H1 (cell line): ENCODE data around the gene CPE. TPM values are rescaled to one million over a fixed set of nuclear protein-coding genes. Genes with fewer than 3 reads are reported as not detected.

Source experiments
- CTCF ChIA-PET: fragments of 300-600 bp; sonication (Branson Sonifier 250); formaldehyde crosslinking; loops from one replicate; lab custom pipeline; 2021; ENCODE audit not compliant: partially characterized antibody; lab: Charles Lee
- POLR2A ChIA-PET: fragments of 300-600 bp; sonication (Branson Sonifier 250); formaldehyde crosslinking; loops from one replicate; lab custom pipeline; 2021; ENCODE audit warnings: inconsistent platforms; ENCODE audit not compliant: partially characterized antibody; lab: Charles Lee
- DNase-seq, 2 experiments: peaks; one replicate each; pipeline versions ENCODE4 v3.0.0 to v3.0.0-alpha.2; 2010 to 2022; ENCODE audit warnings: low spot score in 2 of 2, low read depth in 1 of 2, mixed read lengths in 1 of 2
- FAIRE-seq: peaks from 2 replicates; lab custom pipeline; 2011; peaks lifted over from hg19 to GRCh38; lab: Jason Lieb, UNC
- H2AFZ ChIP-seq: 2 replicates; pipeline ENCODE4 v1.8.1; 2012; ENCODE audit warnings: low read length, inconsistent platforms
- H2AK5ac ChIP-seq: 2 replicates; pipeline ENCODE4 v1.6.1; 2013; ENCODE audit warnings: low read depth, low read length
- H2BK120ac ChIP-seq: replicated peaks from 2 replicates; pipeline ENCODE3; 2013; ENCODE audit warnings: low read depth, low read length, inconsistent platforms
- H2BK12ac ChIP-seq: 2 replicates; pipeline ENCODE4 v1.6.1; 2013; ENCODE audit warnings: low read depth, low read length
- H2BK15ac ChIP-seq: 2 replicates; pipeline ENCODE4 v1.6.1; 2013; ENCODE audit warnings: low read length
- H2BK20ac ChIP-seq: 2 replicates; pipeline ENCODE4 v1.6.1; 2013; ENCODE audit warnings: low read length
- H2BK5ac ChIP-seq: 2 replicates; pipeline ENCODE4 v1.6.1; 2013; ENCODE audit warnings: low read depth, low read length
- H3K14ac ChIP-seq: 2 replicates; pipeline ENCODE4 v1.6.1; 2013; ENCODE audit warnings: inconsistent platforms; ENCODE audit not compliant: insufficient read length
- H3K18ac ChIP-seq: 2 replicates; pipeline ENCODE4 v1.6.1; 2013; ENCODE audit warnings: low read length; ENCODE audit errors: extremely low read depth
- H3K23ac ChIP-seq: 2 replicates; pipeline ENCODE4 v1.6.1; 2013; ENCODE audit warnings: inconsistent platforms; ENCODE audit not compliant: insufficient read length
- H3K23me2 ChIP-seq: 2 replicates; pipeline ENCODE4 v1.6.1; 2013; ENCODE audit warnings: low read depth, low read length
- H3K27ac ChIP-seq: 2 replicates; pipeline ENCODE4 v1.6.1; 2011; ENCODE audit warnings: low read depth, low read length, inconsistent platforms
- H3K27me3 ChIP-seq, 4 experiments: replicated peaks in 1 of 4; 1 replicate in 1 of 4; 2 replicates in 3 of 4; pipeline versions ENCODE4 v1.6.1 to v1.8.1; 2011 to 2013; ENCODE audit warnings: low read length in 3 of 4, mild to moderate bottlenecking in 3 of 4, inconsistent platforms in 2 of 4, mixed read lengths in 2 of 4, moderate library complexity in 1 of 4; ENCODE audit not compliant: control insufficient read depth in 3 of 4, insufficient read depth in 3 of 4; ENCODE audit errors: extremely low read depth in 1 of 4
- H3K36me3 ChIP-seq, 4 experiments: 2 replicates each; pipeline versions ENCODE4 v1.6.1 to v1.8.1; 2011 to 2013; ENCODE audit warnings: mild to moderate bottlenecking in 4 of 4, low read length in 3 of 4, moderate library complexity in 2 of 4, control low read depth in 1 of 4, inconsistent platforms in 1 of 4; ENCODE audit not compliant: insufficient read depth in 4 of 4, control insufficient read depth in 2 of 4
- H3K4ac ChIP-seq: replicated peaks from 2 replicates; pipeline ENCODE3; 2013; ENCODE audit warnings: low read length, low read depth, mixed read lengths, inconsistent platforms; ENCODE audit not compliant: insufficient read length
- H3K4me1 ChIP-seq, 4 experiments: replicated peaks in 1 of 4; 1 replicate in 1 of 4; 2 replicates in 3 of 4; pipeline versions ENCODE4 v1.6.1 to v1.8.1; 2011 to 2013; ENCODE audit warnings: low read length in 3 of 4, inconsistent platforms in 2 of 4, mixed read lengths in 1 of 4; ENCODE audit not compliant: insufficient read depth in 4 of 4, control insufficient read depth in 3 of 4
- H3K4me2 ChIP-seq, 2 experiments: 2 replicates each; pipeline versions ENCODE4 v1.6.1 to v1.8.1; 2011 to 2013; ENCODE audit warnings: low read depth in 2 of 2, low read length in 2 of 2, control low read depth in 1 of 2, inconsistent platforms in 1 of 2, mild to moderate bottlenecking in 1 of 2; ENCODE audit not compliant: insufficient read depth in 1 of 2
- H3K4me3 ChIP-seq, 4 experiments: fragments of 200-600, 300-600 bp in 1 of 4; sonication (generic), shearing (Covaris generic), sonication (Bioruptor Twin) in 1 of 4; 2 replicates each; pipeline versions ENCODE4 v1.5.1 to v1.8.1; 2011 to 2016; ENCODE audit warnings: low read length in 4 of 4, low read depth in 3 of 4, control low read depth in 2 of 4, inconsistent platforms in 2 of 4, mild to moderate bottlenecking in 2 of 4, mixed read lengths in 1 of 4, moderate library complexity in 1 of 4; ENCODE audit not compliant: insufficient read depth in 2 of 4; ENCODE audit errors: extremely low read depth in 1 of 4
- H3K56ac ChIP-seq: replicated peaks from 2 replicates; pipeline ENCODE3; 2013; ENCODE audit warnings: low read depth, mild to moderate bottlenecking, mixed read lengths, low read length, inconsistent platforms; ENCODE audit not compliant: insufficient read length
- H3K79me1 ChIP-seq: 2 replicates; pipeline ENCODE4 v1.6.1; 2013; ENCODE audit warnings: low read depth, low read length, control low read depth
- H3K79me2 ChIP-seq, 2 experiments: 2 replicates each; pipeline versions ENCODE4 v1.6.1 to v1.8.1; 2012 to 2013; ENCODE audit warnings: low read length in 2 of 2, mild to moderate bottlenecking in 2 of 2, inconsistent platforms in 1 of 2; ENCODE audit not compliant: insufficient read depth in 2 of 2, control insufficient read depth in 1 of 2
- H3K9ac ChIP-seq, 4 experiments: replicated peaks in 1 of 4; 1 replicate in 1 of 4; 2 replicates in 3 of 4; pipeline versions ENCODE4 v1.6.1 to v1.8.1; 2011 to 2013; ENCODE audit warnings: low read depth in 3 of 4, low read length in 3 of 4, control low read depth in 2 of 4, mild to moderate bottlenecking in 2 of 4, moderate library complexity in 2 of 4, inconsistent platforms in 1 of 4; ENCODE audit errors: extremely low read depth in 1 of 4
- H3K9me3 ChIP-seq, 2 experiments: 2 replicates each; pipeline versions ENCODE4 v1.6.1 to v1.8.1; 2012 to 2013; ENCODE audit warnings: mild to moderate bottlenecking in 2 of 2, moderate library complexity in 2 of 2, control low read depth in 1 of 2, inconsistent platforms in 1 of 2, low read depth in 1 of 2, low read length in 1 of 2, mixed read lengths in 1 of 2; ENCODE audit not compliant: insufficient read depth in 2 of 2
- H4K20me1 ChIP-seq, 2 experiments: replicated peaks in 1 of 2; 2 replicates each; pipeline versions ENCODE3 to v1.8.1; 2011 to 2013; ENCODE audit warnings: inconsistent platforms in 2 of 2, low read length in 2 of 2, mild to moderate bottlenecking in 1 of 2; ENCODE audit not compliant: insufficient read depth in 2 of 2, control insufficient read depth in 1 of 2
- H4K5ac ChIP-seq: 2 replicates; pipeline ENCODE4 v1.6.1; 2013; ENCODE audit warnings: low read length, low read depth, mixed read lengths, inconsistent platforms; ENCODE audit not compliant: insufficient read length
- H4K8ac ChIP-seq: 2 replicates; pipeline ENCODE4 v1.8.0; 2013; ENCODE audit warnings: mild to moderate bottlenecking, moderate library complexity, low read length, inconsistent platforms; ENCODE audit not compliant: insufficient read depth; ENCODE audit errors: extremely low read depth
- H4K91ac ChIP-seq: replicated peaks from 2 replicates; pipeline ENCODE3; 2013; ENCODE audit warnings: low read length, mixed read lengths, inconsistent platforms; ENCODE audit not compliant: insufficient read length
- BRCA1 ChIP-seq: IDR thresholded peaks from 2 replicates; pipeline ENCODE4 v1.6.1; 2012; ENCODE audit warnings: low read depth, low read length, improper control_type of control experiment
- CBX8 ChIP-seq: fragments of 300-800, 300-1000 bp; sonication (generic); IDR thresholded peaks from 2 replicates; pipeline ENCODE4 v1.7.1; 2016; ENCODE audit warnings: low read depth, low read length, borderline replicate concordance
- CREB1 ChIP-seq: IDR thresholded peaks from 2 replicates; pipeline ENCODE4 v1.6.1; 2012; ENCODE audit warnings: inconsistent platforms
- HDAC6 ChIP-seq: IDR thresholded peaks from one replicate; pipeline ENCODE4 v1.7.1; 2012; ENCODE audit warnings: low read depth, mild to moderate bottlenecking, inconsistent platforms, low read length, moderate library complexity
- MAFK ChIP-seq: IDR thresholded peaks from 2 replicates; pipeline ENCODE4 v1.6.1; 2012; ENCODE audit warnings: low read depth, mild to moderate bottlenecking, improper control_type of control experiment, low read length
- NANOG ChIP-seq: IDR thresholded peaks from 2 replicates; pipeline ENCODE4 v1.6.1; 2011; ENCODE audit warnings: low read length, low read depth, mild to moderate bottlenecking, inconsistent platforms; ENCODE audit not compliant: insufficient read depth, poor library complexity, severe bottlenecking
- RXRA ChIP-seq: IDR thresholded peaks from 2 replicates; pipeline ENCODE4 v1.6.1; 2011; ENCODE audit warnings: low read depth, mild to moderate bottlenecking, low read length, moderate library complexity; ENCODE audit not compliant: insufficient read depth
- SAP30 ChIP-seq: fragments of 300-600 bp; sonication (generic); IDR thresholded peaks from 2 replicates; pipeline ENCODE4 v1.7.1; 2012; ENCODE audit warnings: low read length, moderate library complexity, mild to moderate bottlenecking, inconsistent platforms; ENCODE audit not compliant: insufficient read depth, insufficient replicate concordance
- SUZ12 ChIP-seq: fragments of 200-600 bp; sonication (generic); IDR thresholded peaks from 2 replicates; pipeline ENCODE4 v1.6.1; 2012; ENCODE audit warnings: mild to moderate bottlenecking, inconsistent platforms, low read length, moderate library complexity, mixed read lengths
- TAF1 ChIP-seq: IDR thresholded peaks from 2 replicates; pipeline ENCODE4 v1.6.1; 2011; ENCODE audit warnings: mild to moderate bottlenecking, low read depth, low read length
- YY1 ChIP-seq: IDR thresholded peaks from 2 replicates; pipeline ENCODE4 v1.6.1; 2011; ENCODE audit warnings: low read depth, mild to moderate bottlenecking, low read length
- polyA plus RNA-seq, 7 experiments: library from polyadenylated mRNA; depleted of rRNA in 3 of 7; stranded (reverse) in 5 of 7; unstranded in 2 of 7; fragments of >200 nt in 5 of 7; fragments of 200-250 nt in 2 of 7; gene quantifications; 1 replicate in 5 of 7; 2 replicates in 1 of 7; 4 replicates in 1 of 7; pipeline versions ENCODE4 v1.2.1 to v1.2.3, GENCODE V29; 2011 to 2013; ENCODE audit warnings: missing spikeins in 2 of 7, mixed read lengths in 2 of 7
- total RNA-seq: library from RNA; stranded (reverse); fragmentation: NEBNext Ultra II Directional; extraction: Animal tissue kit (Norgen Biotek cat#: 25700); gene quantifications from 2 replicates; pipeline ENCODE4 v1.2.1, GENCODE V29; 2021
- TF ChIP-seq, protein P1 (sequence below): IDR thresholded peaks from 2 replicates; pipeline ENCODE4 v1.6.1; 2011; ENCODE audit warnings: low read depth, mild to moderate bottlenecking, low read length; ENCODE audit not compliant: insufficient read depth
- TF ChIP-seq, protein P2 (sequence below): IDR thresholded peaks from 2 replicates; pipeline ENCODE4 v1.6.1; 2012; ENCODE audit warnings: low read length, inconsistent platforms

The CPE gene
- total and polyA plus RNA-seq, 2 of the 8 experiments (the other 6 are each of a cell fraction or from before 2014, with no cell fraction given), result 9.4 to 10.2 TPM

DNA sequence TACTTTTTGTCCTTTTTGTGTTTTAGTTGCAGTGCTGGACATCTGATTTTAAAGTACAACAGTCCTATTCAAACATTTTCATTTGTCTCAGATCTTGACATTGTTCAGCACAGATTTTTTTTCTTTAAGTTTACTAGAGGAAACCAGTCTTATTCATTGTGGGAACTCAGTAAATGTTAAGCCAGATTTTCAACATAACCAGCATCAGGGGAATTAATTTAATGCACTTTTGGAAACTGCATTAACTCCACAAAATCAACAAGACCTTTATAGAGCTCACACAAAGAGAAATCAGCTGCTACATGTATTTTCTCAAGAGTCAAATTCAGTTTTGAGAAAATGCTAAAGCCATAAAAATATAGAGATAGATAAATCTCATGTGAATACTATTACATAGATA is 9.9 kb downstream of the CPE start:
- H3K4me1 ChIP-seq, result no peaks in the 10 kb centered on the region
- H3K9ac ChIP-seq, result no peak overlapping the region
- ChIA-PET CTCF (interaction anchor here (1.0 to 1.1 kb wide), 2 partner anchors 8 to 30 kb away, joined by 3 read pairs; no protein-coding TSS in a partner anchor), POLR2A (no interaction called here)
- H3K23ac ChIP-seq, result no peak overlapping the region
- H4K20me1 ChIP-seq, result no peaks in the 10 kb centered on the region
- no peaks in the 10 kb centered on the region for H3K36me3 ChIP-seq
- H3K79me2 ChIP-seq, result no peaks in the 10 kb centered on the region
- H3K23me2 ChIP-seq, result no peaks in the 10 kb centered on the region
- H3K79me1 ChIP-seq, result no peaks in the 10 kb centered on the region
- H2BK120ac ChIP-seq, result no peak overlapping the region
- no peak overlapping the region for H2BK5ac ChIP-seq
- no peak overlapping the region for H3K27ac ChIP-seq
- no peak overlapping the region for H4K5ac ChIP-seq
- no peak overlapping the region for H4K8ac ChIP-seq
- no peaks in the 10 kb centered on the region for H3K9me3 ChIP-seq
- H2BK12ac ChIP-seq, result no peak overlapping the region
- H4K91ac ChIP-seq, result no peak overlapping the region
- no peak overlapping the region for H2AFZ ChIP-seq
- DNase-seq, result no peak
- H3K4me2 ChIP-seq, result no peak overlapping the region
- H2BK15ac ChIP-seq, result no peak overlapping the region
- H3K4me3 ChIP-seq, result no peak overlapping the region
- FAIRE-seq, result no peak
- H3K18ac ChIP-seq, result no peak overlapping the region
- no peak overlapping the region for H3K4ac ChIP-seq
- no peak overlapping the region for H3K56ac ChIP-seq
- H2AK5ac ChIP-seq, result no peak overlapping the region
- H3K14ac ChIP-seq, result no peak overlapping the region
- H2BK20ac ChIP-seq, result no peak overlapping the region
- H3K27me3 ChIP-seq, result no peaks in the 10 kb centered on the region
- TF ChIP-seq CREB1 (no peak), BRCA1 (no peak), SUZ12 (no peak), TAF1 (no peak), CBX8 (no peak), RXRA (no peak), NANOG (no peak), YY1 (no peak), SAP30 (no peak), MAFK (no peak), HDAC6 (no peak)
- TF ChIP-seq, protein P1, sequence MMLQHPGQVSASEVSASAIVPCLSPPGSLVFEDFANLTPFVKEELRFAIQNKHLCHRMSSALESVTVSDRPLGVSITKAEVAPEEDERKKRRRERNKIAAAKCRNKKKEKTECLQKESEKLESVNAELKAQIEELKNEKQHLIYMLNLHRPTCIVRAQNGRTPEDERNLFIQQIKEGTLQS, result no peak
- TF ChIP-seq, protein P2, sequence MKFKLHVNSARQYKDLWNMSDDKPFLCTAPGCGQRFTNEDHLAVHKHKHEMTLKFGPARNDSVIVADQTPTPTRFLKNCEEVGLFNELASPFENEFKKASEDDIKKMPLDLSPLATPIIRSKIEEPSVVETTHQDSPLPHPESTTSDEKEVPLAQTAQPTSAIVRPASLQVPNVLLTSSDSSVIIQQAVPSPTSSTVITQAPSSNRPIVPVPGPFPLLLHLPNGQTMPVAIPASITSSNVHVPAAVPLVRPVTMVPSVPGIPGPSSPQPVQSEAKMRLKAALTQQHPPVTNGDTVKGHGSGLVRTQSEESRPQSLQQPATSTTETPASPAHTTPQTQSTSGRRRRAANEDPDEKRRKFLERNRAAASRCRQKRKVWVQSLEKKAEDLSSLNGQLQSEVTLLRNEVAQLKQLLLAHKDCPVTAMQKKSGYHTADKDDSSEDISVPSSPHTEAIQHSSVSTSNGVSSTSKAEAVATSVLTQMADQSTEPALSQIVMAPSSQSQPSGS, result no peak
